MM.1S (cell line): ENCODE measurements around the gene TARBP1.

Experiments
- DNase-seq: peaks from one replicate; pipeline ENCODE4 v3.0.0-alpha.2; 2015
- H2AFZ ChIP-seq: fragments of 300-600 bp; sonication (generic); 2 replicates; pipeline ENCODE4 v1.6.0; 2016; ENCODE audit warnings: antibody characterized with exemption, low read length
- H3F3A ChIP-seq: fragments of 300-600 bp; sonication (generic); 2 replicates; pipeline ENCODE4 v1.6.1; 2016; ENCODE audit warnings: mild to moderate bottlenecking, antibody characterized with exemption, low read length, moderate library complexity, mixed read lengths; ENCODE audit not compliant: insufficient read depth
- H3K27ac ChIP-seq: fragments of 300-600 bp; sonication (generic); 2 replicates; pipeline ENCODE4 v1.5.1; 2016; ENCODE audit warnings: mild to moderate bottlenecking, low read length
- H3K27me3 ChIP-seq: fragments of 300-600 bp; sonication (generic); replicated peaks from 2 replicates; pipeline ENCODE4 v1.6.0; 2016; ENCODE audit warnings: low read length; ENCODE audit not compliant: insufficient read depth
- H3K36me3 ChIP-seq: fragments of 300-600 bp; sonication (generic); replicated peaks from 2 replicates; pipeline ENCODE4 v1.6.1; 2016; ENCODE audit warnings: mild to moderate bottlenecking, low read length, mixed read lengths; ENCODE audit not compliant: insufficient read depth
- H3K4me1 ChIP-seq: fragments of 300-600 bp; sonication (generic); 2 replicates; pipeline ENCODE4 v1.6.1; 2016; ENCODE audit warnings: low read length, mixed read lengths
- H3K4me2 ChIP-seq: fragments of 300-600 bp; sonication (generic); 2 replicates; pipeline ENCODE4 v1.6.0; 2016; ENCODE audit warnings: low read depth, low read length
- H3K4me3 ChIP-seq: fragments of 300-600 bp; sonication (generic); 2 replicates; pipeline ENCODE4 v1.5.1; 2016; ENCODE audit warnings: low read length, mixed read lengths
- H3K79me2 ChIP-seq: fragments of 300-600 bp; sonication (generic); 2 replicates; pipeline ENCODE4 v1.6.1; 2016; ENCODE audit warnings: mixed run types, low read length, mixed read lengths
- H3K9ac ChIP-seq: fragments of 300-600 bp; sonication (generic); 2 replicates; pipeline ENCODE4 v1.6.1; 2016; ENCODE audit warnings: low read length, mixed read lengths
- H3K9me2 ChIP-seq: fragments of 300-600 bp; sonication (generic); replicated peaks from 2 replicates; pipeline ENCODE4 v1.6.1; 2016; ENCODE audit warnings: mild to moderate bottlenecking, low read length, mixed read lengths; ENCODE audit not compliant: insufficient read depth
- H3K9me3 ChIP-seq: fragments of 300-600 bp; sonication (generic); replicated peaks from 2 replicates; pipeline ENCODE4 v1.6.1; 2016; ENCODE audit warnings: mild to moderate bottlenecking, low read length, mixed read lengths; ENCODE audit not compliant: insufficient read depth
- H4K20me1 ChIP-seq: fragments of 300-600 bp; sonication (generic); 2 replicates; pipeline ENCODE4 v1.6.1; 2016; ENCODE audit warnings: mild to moderate bottlenecking, low read length, moderate library complexity, mixed read lengths; ENCODE audit not compliant: insufficient read depth
- EZH2 ChIP-seq: fragments of 300-600 bp; sonication (generic); optimal IDR thresholded peaks from 2 replicates; pipeline ENCODE3; 2017; ENCODE audit warnings: low read depth, mild to moderate bottlenecking, antibody characterized with exemption, low read length, mixed read lengths
- EZH2phosphoT487 ChIP-seq: fragments of 300-600 bp; sonication (generic); IDR thresholded peaks from 2 replicates; pipeline ENCODE4 v1.6.1; 2018; ENCODE audit warnings: antibody characterized with exemption, low read length
- TF ChIP-seq, protein P1 (sequence below): fragments of 300-600 bp; sonication (generic); IDR thresholded peaks from 2 replicates; pipeline ENCODE4 v1.5.1; 2016; ENCODE audit warnings: antibody characterized with exemption, low read length, mixed read lengths

TARBP1 gene

DNA sequence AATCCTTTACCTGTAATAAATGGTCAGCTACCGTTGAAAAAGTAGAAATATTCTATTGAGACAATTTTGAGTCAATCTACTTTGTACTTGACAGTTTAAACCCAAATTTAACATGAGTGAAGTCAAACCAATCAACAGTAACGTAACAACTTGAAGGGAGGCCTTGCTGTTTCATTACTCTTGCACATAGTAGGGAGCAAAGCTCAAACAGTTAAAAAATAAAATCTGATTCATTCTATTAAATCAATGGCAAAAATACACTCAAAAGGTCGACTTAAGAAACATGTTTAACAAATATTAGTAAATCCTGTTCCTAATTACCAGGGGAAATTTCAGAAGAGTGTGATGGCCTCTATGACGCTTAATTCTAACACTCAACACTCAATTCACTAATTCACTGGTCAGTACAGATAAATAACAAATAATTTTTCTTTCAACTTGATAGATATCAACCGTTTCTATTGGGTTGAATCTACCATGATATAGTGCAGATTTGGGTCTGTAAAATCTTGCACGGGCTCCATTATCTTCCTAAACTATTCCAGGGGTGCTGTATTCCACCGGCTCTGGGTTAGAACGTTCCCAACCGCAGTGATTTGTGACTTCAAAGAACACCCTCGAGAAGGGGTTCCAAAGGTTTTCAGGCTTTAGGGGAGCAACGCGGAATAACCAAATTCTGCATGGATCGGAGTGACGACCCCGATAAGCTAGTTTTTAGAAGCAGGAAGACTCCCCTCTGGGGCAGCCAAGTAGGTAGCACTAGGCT lies 1.4 kb downstream of the TARBP1 start:
- TF ChIP-seq EZH2 (no peak), EZH2phosphoT487 (no peak)
- TF ChIP-seq, protein P1, sequence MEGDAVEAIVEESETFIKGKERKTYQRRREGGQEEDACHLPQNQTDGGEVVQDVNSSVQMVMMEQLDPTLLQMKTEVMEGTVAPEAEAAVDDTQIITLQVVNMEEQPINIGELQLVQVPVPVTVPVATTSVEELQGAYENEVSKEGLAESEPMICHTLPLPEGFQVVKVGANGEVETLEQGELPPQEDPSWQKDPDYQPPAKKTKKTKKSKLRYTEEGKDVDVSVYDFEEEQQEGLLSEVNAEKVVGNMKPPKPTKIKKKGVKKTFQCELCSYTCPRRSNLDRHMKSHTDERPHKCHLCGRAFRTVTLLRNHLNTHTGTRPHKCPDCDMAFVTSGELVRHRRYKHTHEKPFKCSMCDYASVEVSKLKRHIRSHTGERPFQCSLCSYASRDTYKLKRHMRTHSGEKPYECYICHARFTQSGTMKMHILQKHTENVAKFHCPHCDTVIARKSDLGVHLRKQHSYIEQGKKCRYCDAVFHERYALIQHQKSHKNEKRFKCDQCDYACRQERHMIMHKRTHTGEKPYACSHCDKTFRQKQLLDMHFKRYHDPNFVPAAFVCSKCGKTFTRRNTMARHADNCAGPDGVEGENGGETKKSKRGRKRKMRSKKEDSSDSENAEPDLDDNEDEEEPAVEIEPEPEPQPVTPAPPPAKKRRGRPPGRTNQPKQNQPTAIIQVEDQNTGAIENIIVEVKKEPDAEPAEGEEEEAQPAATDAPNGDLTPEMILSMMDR, result no peak
- 0 out of 2 replicates have a peak, but pooled peaks cover 8% of the 10 kb centered on the region for H3K27me3 ChIP-seq
- no peaks in the 10 kb centered on the region for H3K36me3 ChIP-seq
- H3K79me2 ChIP-seq, result 0 out of 2 replicates have a peak, but pooled peaks cover 4% of the 10 kb centered on the region
- H4K20me1 ChIP-seq, result no peaks in the 10 kb centered on the region
- peak overlapping the region; percentile 86 for H3K4me3 ChIP-seq
- peak overlapping the region; percentile 88 for H2AFZ ChIP-seq
- 0 out of 2 replicates have a peak, but pooled peaks cover 4% of the 10 kb centered on the region for H3F3A ChIP-seq
- DNase-seq, result no peak
- peak overlapping the region; percentile 99 for H3K4me2 ChIP-seq
- H3K9me2 ChIP-seq, result no peaks in the 10 kb centered on the region
- peaks cover 5% of the 10 kb centered on the region for H3K4me1 ChIP-seq
- H3K9me3 ChIP-seq, result no peaks in the 10 kb centered on the region
- peak overlapping the region; percentile 66 for H3K9ac ChIP-seq
- H3K27ac ChIP-seq, result peak overlapping the region; percentile 12; the same call in 1 of the 2 replicates

DNA sequence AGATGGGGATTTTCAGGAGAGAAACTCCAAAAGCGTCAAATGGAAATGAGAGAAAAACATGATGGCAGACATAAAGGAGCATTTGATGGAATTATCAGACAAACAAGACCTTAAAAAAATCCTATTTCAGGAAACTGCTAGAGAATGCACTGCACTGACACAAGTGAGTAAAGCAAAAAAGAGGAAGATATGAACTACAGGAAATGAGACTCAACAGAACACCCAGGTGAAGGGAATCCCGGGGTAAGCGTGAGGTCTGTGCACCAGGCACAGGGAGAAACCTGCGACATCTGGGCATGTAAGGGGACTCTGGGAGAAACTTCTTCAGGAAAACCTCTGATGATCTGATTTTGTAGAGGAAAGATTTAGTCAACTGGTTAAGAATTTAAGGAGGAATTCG lies 2.8 kb downstream of the TARBP1 start:
- no peak overlapping the region for H3K27ac ChIP-seq
- no peak overlapping the region for H2AFZ ChIP-seq
- H3F3A ChIP-seq, result 0 out of 2 replicates have a peak, but pooled peaks cover 4% of the 10 kb centered on the region
- H3K27me3 ChIP-seq, result no peaks in the 10 kb centered on the region
- H3K36me3 ChIP-seq, result no peaks in the 10 kb centered on the region
- no peak overlapping the region for H3K9ac ChIP-seq
- DNase-seq, result no peak
- no peak overlapping the region for H3K4me2 ChIP-seq
- TF ChIP-seq EZH2 (no peak), EZH2phosphoT487 (no peak)
- TF ChIP-seq, protein P1, result no peak
- no peak overlapping the region for H3K4me3 ChIP-seq
- H3K79me2 ChIP-seq, result 0 out of 2 replicates have a peak, but pooled peaks cover 4% of the 10 kb centered on the region
- no peaks in the 10 kb centered on the region for H4K20me1 ChIP-seq
- H3K9me3 ChIP-seq, result no peaks in the 10 kb centered on the region
- peaks cover 5% of the 10 kb centered on the region for H3K4me1 ChIP-seq
- no peaks in the 10 kb centered on the region for H3K9me2 ChIP-seq

DNA sequence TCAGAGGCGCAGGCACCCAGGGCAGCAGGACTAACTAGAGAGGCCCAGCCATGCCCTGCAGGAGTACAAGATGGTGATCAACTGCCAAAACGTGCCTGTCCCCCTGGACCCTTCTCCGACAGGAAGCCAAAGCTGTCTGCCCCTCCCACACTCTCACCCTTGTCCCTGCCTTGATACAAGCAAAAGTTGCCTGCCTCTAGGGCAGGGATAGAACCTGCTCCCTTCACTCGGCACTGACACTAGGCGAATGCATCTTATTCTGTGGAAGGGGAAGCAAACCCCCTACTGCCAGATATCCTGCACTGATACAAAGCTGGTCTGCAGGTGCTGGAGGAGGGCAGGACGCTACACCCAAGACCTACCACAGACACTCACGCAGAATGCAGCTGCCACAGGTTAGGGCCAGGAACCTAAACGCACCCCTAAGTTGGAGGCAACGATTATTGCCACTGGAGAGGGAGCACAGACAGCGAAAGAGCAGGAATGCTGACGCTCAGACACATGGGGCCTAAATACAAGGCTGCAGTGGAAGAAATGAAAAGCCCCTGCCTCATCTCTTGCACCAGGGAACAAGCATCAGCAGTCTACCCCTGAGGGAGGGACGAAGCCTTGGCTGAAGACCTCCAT lies 3.7 kb downstream of the TARBP1 start:
- peaks cover 5% of the 10 kb centered on the region for H3K4me1 ChIP-seq
- H3K9me3 ChIP-seq, result no peaks in the 10 kb centered on the region
- H3K36me3 ChIP-seq, result no peaks in the 10 kb centered on the region
- no peak overlapping the region for H3K27ac ChIP-seq
- no peak overlapping the region for H2AFZ ChIP-seq
- TF ChIP-seq, protein P1, result no peak
- no peak for TF ChIP-seq EZH2
- no peaks in the 10 kb centered on the region for H3K9me2 ChIP-seq
- 0 out of 2 replicates have a peak, but pooled peaks cover 4% of the 10 kb centered on the region for H3F3A ChIP-seq
- 0 out of 2 replicates have a peak, but pooled peaks cover 4% of the 10 kb centered on the region for H3K79me2 ChIP-seq
- DNase-seq, result no peak
- H4K20me1 ChIP-seq, result no peaks in the 10 kb centered on the region
- H3K27me3 ChIP-seq, result no peaks in the 10 kb centered on the region
- H3K4me3 ChIP-seq, result no peak overlapping the region
- H3K9ac ChIP-seq, result no peak overlapping the region
- H3K4me2 ChIP-seq, result no peak overlapping the region
